Raji (cell line): ENCODE measurements around the gene PAQR9.

ENCODE experiments used
- POLR2A ChIP-seq: IDR thresholded peaks from 2 replicates; pipeline ENCODE4 v1.6.1; 2011; ENCODE audit warnings: low read depth, low read length, control low read depth; ENCODE audit not compliant: insufficient read depth

The PAQR9 gene

DNA sequence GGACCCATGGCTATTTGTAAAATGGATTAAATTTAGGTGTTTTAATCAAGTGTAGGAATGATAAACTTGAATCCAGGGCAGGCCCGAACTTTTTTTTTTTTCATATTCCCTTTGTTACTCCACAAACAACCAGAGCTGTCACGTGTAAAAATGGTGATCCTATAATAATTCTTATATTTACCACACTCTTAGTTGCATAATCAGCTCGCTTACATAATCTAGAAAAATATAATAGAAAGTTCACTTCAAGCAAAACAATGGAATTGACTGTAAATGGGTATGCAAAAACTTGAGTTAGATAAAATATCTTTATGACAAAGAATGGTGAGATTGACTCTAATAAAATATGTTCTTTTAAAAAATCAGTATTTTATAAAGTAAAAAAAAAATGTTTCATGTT, 2.1 kb upstream of the PAQR9 start:
- TF ChIP-seq POLR2A, result no peak

DNA sequence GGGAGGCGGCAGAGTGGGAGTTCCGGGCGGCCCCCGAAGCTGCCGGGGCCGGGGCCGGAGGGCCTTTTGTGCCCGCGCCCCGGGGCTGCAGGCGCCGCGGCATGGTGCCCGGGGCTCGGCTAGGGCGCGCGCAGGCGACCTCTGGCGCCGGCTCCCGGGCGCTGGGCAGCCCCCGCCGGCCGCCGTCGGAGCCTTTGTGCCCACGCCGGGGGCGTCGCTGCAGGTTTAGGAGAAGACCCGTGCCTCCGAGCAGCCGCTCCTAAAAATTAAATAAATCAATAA, 299 bp downstream of the PAQR9 start:
- TF ChIP-seq POLR2A, result no peak

DNA sequence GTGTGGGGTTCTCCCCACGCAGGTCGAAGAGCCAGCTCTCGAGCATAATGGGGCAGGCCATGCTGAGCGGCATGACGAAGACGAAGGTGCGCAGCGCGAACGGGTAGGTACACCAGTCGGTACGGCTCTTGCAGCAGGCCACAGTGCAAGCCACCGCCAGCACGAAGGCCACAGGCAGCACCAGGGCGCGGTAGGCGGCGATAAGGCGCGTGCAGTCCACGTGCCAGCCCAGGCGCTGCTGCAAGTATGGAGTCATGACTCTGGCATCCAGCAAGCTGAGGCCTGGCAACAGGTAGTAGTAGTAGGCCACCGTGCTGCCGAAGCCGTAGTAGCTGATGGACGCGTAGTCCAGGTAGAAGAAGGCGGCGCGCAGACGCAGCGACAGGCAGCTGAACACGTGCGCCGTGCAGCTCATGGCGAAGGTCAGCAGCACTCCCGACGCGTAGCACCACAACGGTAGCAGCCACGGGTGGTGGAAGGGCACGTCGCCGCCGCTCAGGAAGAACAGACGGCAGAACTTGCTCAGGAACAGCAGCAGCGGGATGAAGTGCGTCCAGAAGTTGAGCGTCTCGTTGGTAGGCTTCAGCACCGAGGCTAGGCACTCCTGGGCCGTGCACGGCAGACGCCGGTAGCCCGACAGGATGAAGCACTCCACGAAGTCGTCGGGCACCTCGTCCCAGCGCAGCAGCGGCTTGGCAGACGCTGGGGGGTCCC, 797 bp downstream of the PAQR9 start:
- TF ChIP-seq POLR2A, result no peak

DNA sequence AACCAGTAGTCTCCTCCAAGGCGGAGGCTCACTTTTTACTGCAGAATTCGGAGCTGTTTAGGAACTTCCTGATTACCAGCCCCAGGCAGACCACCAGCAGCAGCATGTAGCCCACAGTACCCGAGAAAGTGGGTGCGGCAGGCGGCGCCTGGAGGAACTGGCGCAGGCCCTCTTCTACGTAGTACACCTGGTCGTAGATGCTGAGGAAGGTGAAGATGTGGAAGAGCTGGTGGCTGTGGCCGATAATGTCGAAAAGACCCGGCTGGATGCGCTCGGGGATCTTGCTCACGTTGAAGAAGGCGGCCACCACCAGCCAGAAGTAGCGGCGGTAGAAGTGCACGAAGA, 1.3 kb downstream of the PAQR9 start:
- no peak for TF ChIP-seq POLR2A

DNA sequence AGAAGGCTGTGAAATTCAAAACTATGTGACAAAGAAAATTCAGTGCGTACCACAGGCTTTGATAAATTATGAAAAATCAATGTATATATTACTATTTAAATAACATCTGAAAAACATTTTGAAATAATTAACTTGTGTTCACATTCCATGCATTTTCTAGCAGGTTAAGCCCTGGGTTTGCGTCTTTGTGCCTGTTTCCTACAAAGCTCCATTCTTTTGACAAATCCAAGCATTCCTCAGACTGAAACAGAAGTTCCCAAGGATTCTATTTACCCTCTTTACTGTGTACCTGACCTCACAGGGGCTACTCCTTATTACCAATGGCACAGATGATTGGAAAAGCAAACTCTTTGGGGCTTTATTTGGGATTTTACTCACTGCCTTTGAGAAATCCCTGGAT, 1.9 kb downstream of the PAQR9 start:
- TF ChIP-seq POLR2A, result no peak

DNA sequence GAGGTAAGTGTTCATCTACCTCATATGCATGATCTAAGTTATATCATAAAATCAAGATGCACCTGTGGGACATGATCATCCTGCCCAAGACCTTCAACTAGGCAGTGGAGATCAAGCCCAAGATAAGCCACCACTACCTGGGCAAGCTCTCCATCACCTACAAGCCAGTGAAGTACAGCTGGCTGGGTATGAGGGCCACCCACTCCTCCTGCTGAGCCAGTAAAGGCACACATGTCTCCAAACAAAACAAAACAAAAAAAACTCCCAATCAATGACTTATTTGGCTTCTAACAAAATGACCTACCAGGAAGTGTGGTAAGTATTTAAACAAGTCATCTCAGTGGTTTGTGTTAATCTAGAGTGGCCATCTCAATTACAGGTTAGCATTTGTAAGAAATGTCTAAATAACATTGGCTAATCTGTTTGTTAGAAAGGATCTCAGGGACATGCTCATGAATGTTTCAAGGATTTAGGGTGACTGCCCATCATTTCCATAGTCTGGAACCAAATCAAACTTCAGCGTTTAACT, 3.1 kb downstream of the PAQR9 start:
- TF ChIP-seq POLR2A, result no peak

DNA sequence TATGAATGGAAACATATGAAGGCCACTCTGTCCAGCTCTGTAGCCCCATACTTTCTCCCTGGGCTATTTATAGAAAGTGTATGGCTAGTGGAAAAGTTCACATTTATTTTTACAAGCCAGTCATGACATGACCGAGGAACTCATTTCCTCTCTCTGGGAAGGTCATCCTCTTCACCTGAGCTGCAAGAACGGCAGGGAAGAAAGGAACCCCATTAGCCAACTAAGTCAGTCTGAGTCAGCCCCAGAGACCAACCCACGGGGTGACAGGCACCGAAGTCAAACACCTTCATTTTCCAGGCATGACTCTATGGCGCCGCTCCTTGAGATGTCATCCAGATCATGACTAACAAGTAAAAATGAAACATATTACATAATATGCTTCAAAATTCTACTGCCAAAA, 4.8 kb downstream of the PAQR9 start:
- TF ChIP-seq POLR2A, result no peak

DNA sequence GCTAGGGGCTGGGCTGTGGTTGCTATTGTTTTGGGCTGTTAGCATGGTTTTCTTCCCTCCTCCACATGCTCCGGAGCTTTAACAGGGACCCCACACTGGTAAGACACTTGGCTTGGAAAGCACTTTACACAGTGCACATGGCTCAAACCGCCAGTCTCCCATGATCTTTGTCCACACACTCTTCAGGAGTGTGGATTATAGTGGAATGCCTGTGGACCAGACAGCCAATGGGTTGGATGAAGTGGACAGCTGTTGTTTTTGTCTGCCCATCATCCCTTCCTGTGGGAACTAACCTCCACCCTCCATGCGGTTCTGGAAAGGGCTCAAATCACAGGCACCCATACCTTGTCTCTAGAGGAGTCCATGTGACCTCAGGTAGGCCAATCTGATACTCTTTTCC, 10.0 kb downstream of the PAQR9 start:
- no peak for TF ChIP-seq POLR2A

DNA sequence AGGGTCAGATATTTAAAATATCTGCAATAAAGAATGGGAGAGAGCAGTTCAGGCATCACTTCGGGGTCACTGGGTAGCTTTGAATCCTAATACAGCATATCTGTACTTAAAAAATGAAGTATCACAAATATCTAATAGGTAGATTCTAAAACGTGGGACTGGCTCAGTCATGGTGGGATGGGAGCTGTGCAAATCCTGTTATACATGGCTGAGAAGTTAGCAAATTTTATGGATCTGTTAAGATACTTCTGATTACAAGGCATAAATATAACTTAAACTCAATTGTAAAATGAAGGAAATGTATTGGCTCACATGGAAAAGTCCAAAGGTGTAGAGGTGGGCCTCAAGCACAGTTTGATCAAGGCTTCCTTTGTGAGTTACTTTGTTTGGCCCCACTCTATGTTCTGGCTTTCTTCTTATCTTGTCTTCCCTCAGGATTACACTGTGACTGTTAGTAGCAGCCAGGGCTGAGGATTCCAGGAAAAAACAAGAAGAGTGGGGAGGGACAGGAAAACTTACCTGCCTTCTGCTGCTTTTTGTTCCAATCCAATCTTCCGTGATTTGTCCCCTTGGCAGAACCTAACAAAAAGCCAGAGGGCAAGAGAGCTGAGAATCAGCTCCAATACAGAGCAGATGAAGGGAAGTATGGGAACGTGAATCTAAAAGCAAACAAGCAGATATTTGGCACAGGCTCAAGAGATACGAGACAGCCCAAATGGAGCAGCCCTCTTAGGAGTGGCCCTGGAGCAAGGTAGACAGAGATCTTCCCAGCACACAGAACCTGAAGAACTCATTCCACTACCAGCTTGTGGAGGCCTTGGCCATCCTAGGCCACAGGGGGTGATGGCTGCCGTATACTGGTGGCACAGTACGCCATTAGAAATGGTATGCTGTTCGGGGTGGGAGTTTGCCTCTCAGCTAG, 10.9 kb downstream of the PAQR9 start:
- TF ChIP-seq POLR2A, result no peak

DNA sequence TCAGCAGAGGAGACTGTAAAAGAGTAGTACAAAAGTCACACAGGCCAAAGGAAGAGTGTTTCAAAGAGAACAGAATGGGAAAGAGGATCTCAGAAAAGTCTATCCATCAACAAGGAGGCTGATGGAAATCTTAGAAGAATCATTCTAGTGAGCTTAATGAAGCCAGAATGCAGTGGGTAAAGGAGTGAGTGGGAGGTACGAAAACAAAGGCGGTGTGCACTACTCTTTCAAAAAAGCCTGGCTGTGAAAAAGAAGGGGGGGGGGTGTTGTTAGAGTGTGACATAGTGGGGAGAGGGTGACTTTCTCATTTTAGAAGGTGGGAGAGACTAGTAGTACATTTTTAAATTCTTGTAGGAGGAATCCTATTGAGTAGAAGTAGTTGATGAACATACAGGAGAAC, 11.7 kb downstream of the PAQR9 start:
- no peak for TF ChIP-seq POLR2A

DNA sequence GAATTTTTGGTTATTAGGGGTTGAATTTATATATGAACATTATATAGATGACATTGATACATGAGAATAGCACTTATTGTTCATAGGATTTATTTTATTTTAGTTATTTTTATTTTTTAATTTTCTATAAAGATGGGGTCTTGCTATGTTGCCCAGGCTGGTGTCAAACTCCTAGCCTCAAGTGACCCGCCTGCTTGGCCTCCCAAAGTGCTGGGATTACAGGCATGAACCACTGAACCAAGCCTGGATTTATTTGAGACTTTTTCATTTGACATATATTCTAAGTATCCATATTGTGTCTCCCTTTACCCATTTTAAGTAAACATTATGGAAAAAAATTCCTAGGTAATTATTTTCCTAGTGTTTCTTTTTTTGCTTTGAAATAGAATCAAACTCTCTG, 12.5 kb downstream of the PAQR9 start:
- TF ChIP-seq POLR2A, result no peak

DNA sequence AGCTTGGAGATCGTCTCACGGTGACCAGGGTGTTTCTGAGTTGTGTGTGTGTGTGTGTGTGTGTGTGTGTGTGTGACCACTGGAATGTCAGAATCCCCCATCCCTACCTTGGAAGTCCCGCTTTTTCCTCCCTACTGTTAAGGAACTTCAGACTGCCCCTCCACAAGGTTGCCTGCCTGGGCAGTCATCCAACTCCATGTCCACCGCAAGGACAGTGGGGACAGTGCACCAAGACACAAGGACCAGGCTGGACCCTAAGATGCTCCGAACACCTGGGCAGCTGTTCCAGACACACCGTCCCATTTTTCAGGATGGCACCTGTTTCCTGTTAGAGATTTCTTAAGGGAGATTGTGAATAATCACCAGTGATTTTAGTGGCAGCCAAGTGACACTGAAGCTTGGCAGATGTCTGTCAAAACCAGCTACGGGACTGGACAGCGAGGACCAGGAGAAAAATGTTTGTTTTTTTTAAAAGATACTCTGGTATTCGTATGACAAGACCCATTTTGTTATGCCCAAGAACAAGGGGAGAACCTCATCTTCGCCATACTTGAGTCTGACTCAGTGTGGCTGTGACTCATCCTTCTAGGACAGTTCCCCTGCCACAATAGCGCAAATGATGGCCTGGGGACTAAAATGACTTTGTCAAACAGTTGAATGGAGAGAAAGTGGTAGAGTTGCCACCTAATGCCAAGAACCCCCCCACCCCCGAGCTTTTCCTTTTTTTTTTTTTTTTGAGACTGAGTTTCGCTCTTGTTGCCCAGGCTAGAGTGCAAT, 15.5 kb downstream of the PAQR9 start:
- no peak for TF ChIP-seq POLR2A

DNA sequence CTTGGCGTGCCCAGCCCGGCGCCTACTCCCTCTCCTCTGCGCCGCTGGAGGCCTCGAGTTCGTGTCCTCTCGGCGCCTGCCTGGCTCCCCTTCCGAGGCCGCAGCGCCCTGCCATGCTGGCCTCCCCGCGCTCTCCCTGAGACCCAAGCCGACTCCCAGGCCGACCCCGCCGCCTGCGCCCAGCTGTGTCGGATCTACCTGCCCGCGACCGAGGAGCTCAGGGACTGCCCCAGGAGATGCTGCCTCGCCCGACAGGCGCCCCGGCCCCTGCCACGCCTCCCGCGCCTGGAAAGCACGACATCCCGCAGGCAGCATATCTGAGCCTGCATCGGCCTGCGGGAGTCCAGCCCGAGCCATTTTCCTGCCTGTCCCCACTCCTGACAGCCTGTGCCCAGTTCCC, 16.1 kb downstream of the PAQR9 start:
- TF ChIP-seq POLR2A, result no peak

DNA sequence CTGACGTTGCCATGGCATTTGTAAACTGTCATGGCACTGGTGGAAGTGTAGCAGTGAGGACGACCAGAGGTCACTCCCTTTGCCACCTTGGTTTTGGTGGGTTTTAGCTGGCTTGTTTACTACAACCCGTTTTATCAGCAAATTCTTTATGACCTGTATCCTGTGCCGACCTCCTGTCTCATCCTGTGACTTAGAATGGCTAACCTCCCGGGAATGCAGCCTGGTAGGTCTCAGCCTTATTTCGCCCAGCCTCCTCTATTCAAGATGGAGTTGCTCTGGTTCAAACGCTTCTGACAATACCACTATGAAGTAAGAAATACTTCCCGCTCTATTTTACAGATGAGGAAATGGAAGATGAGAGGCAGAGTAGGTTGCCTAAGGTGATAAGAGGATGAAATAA, 16.6 kb downstream of the PAQR9 start:
- no peak for TF ChIP-seq POLR2A

DNA sequence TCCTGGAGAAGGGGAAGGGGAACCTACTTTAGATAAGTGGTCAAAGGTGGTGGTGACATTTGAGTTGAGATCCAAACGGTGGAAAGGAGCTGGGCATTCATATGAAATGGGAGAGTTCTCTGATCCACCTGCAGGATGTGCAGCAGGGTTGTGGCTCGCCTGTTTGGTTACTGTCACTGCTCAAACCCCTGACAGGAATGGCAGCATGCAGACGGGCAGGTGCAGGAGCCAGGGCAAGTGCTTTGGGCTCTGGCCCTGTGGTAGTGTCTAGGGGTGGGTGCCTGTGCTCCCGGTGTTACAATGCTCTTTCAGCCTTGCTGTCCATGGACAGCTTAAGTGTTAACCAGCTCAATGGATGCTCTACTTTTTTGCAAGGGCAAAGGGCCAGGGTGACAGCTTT, 18.5 kb downstream of the PAQR9 start:
- TF ChIP-seq POLR2A, result no peak

DNA sequence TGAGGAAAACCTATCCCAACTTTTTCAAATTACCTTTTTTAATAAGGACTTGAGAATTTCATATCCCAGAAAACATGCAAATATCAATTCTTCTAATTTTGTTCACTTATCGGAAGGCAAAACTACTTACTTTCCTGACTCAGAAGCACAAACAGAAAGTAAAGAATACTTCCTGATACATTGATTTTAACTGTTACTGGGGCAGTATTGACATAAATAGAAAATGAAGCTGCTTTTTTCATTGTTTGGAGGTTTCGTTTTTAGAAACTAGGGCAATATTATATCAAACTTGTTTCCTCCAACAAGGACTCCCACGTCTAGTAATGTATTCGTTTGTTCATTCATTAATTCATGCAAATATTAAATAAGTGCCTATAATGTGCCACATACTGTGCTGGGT, 19.1 kb downstream of the PAQR9 start:
- no peak for TF ChIP-seq POLR2A
